ENCODE results near the gene SPRED1.

DNA sequence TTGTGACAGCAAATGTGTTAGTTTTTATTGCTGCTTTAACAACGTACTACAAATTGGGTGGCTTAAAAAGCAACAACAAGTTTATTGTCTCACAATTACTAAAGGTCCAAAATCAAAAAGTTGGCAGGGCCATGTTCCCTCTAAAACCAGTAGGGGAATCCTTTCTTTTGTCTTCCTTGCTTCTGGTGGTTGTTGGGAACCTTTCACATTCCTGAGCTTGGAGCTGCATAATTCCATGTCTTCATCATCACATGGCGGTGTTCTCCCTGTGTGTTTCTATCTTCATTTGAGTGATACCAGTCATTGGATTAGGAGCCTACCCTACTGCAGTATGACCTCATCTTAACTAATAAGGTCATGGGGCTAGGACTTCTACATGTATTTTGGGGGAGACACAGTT is 7.4 kb downstream of the SPRED1 start:
- TF ChIP-seq ZNF224 (CRISPR knock-in tag; IDR thresholded peaks at IDR 0.05) (no peak), CREB1 (IDR thresholded peaks at IDR 0.05) (no peak), CREB1 (CRISPR knock-in tag; IDR thresholded peaks at IDR 0.05) (no peak), RFXANK (CRISPR knock-in tag; IDR thresholded peaks at IDR 0.05) (no peak), YY1 (IDR thresholded peaks at IDR 0.05; ENCODE audit: insufficient read depth, insufficient replicate concordance, low read depth, low read length) (no peak), TCF7L2 (IDR thresholded peaks at IDR 0.05; ENCODE audit: low read depth, low read length) (no peak), ZNF558 (CRISPR knock-in tag; IDR thresholded peaks at IDR 0.05; ENCODE audit: borderline replicate concordance) (no peak), EZH2 (conservative IDR thresholded peaks at IDR 0.05; ENCODE audit: low read depth, low read length) (no peak), ZNF747 (CRISPR knock-in tag; IDR thresholded peaks at IDR 0.05; ENCODE audit: borderline replicate concordance) (no peak), TCF12 (IDR thresholded peaks at IDR 0.05) (no peak), TCF12 (CRISPR knock-in tag; IDR thresholded peaks at IDR 0.05) (no peak)
- TF ChIP-seq, protein P1, sequence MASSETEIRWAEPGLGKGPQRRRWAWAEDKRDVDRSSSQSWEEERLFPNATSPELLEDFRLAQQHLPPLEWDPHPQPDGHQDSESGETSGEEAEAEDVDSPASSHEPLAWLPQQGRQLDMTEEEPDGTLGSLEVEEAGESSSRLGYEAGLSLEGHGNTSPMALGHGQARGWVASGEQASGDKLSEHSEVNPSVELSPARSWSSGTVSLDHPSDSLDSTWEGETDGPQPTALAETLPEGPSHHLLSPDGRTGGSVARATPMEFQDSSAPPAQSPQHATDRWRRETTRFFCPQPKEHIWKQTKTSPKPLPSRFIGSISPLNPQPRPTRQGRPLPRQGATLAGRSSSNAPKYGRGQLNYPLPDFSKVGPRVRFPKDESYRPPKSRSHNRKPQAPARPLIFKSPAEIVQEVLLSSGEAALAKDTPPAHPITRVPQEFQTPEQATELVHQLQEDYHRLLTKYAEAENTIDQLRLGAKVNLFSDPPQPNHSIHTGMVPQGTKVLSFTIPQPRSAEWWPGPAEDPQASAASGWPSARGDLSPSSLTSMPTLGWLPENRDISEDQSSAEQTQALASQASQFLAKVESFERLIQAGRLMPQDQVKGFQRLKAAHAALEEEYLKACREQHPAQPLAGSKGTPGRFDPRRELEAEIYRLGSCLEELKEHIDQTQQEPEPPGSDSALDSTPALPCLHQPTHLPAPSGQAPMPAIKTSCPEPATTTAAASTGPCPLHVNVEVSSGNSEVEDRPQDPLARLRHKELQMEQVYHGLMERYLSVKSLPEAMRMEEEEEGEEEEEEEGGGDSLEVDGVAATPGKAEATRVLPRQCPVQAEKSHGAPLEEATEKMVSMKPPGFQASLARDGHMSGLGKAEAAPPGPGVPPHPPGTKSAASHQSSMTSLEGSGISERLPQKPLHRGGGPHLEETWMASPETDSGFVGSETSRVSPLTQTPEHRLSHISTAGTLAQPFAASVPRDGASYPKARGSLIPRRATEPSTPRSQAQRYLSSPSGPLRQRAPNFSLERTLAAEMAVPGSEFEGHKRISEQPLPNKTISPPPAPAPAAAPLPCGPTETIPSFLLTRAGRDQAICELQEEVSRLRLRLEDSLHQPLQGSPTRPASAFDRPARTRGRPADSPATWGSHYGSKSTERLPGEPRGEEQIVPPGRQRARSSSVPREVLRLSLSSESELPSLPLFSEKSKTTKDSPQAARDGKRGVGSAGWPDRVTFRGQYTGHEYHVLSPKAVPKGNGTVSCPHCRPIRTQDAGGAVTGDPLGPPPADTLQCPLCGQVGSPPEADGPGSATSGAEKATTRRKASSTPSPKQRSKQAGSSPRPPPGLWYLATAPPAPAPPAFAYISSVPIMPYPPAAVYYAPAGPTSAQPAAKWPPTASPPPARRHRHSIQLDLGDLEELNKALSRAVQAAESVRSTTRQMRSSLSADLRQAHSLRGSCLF (CRISPR knock-in tag; IDR thresholded peaks at IDR 0.05; ENCODE audit: borderline replicate concordance), result no peak

All from HepG2 (cell line).